Hepatocyte (in vitro differentiated cells): ENCODE measurements around the gene MINDY4. TPM values are rescaled to one million over a fixed set of nuclear protein-coding genes. Genes with fewer than 3 reads are reported as not detected.
"Not testable (repeated sequence)": the region's sequence is repeated elsewhere in the genome, so short reads cannot be mapped to it uniquely, and the experiment has no call there.

ENCODE experiments used
- DNase-seq: peaks from one replicate; pipeline ENCODE4 v3.0.0-alpha.2; 2016; ENCODE audit warnings: low spot score
- H2AFZ ChIP-seq: fragments of 200-600 bp; sonication (generic); 2 replicates; pipeline ENCODE4 v1.6.0; 2016; ENCODE audit warnings: antibody characterized with exemption, mild to moderate bottlenecking
- H3K27ac ChIP-seq: fragments of 200-600 bp; sonication (generic); 2 replicates; pipeline ENCODE4 v1.5.1; 2016; ENCODE audit warnings: mild to moderate bottlenecking
- H3K27me3 ChIP-seq: fragments of 200-600 bp; sonication (generic); 2 replicates; pipeline ENCODE4 v1.6.1; 2016
- H3K36me3 ChIP-seq: fragments of 200-600 bp; sonication (generic); replicated peaks from 2 replicates; pipeline ENCODE4 v1.5.1; 2016; ENCODE audit warnings: low read depth; ENCODE audit not compliant: insufficient read depth
- H3K4me1 ChIP-seq: fragments of 200-600 bp; sonication (generic); 2 replicates; pipeline ENCODE4 v1.5.1; 2016; ENCODE audit warnings: mild to moderate bottlenecking, moderate library complexity; ENCODE audit not compliant: insufficient read depth
- H3K4me2 ChIP-seq: fragments of 200-600 bp; sonication (generic); 2 replicates; pipeline ENCODE4 v1.6.0; 2016
- H3K4me3 ChIP-seq: fragments of 200-600 bp; sonication (generic); 2 replicates; pipeline ENCODE4 v1.5.1; 2016; ENCODE audit warnings: mild to moderate bottlenecking
- H3K79me2 ChIP-seq: fragments of 200-600 bp; sonication (generic); 2 replicates; pipeline ENCODE4 v1.6.0; 2017; ENCODE audit warnings: mild to moderate bottlenecking
- H3K9me2 ChIP-seq: fragments of 200-600 bp; sonication (generic); replicated peaks from 2 replicates; pipeline ENCODE4 v1.6.0; 2017; ENCODE audit warnings: mild to moderate bottlenecking; ENCODE audit not compliant: insufficient read depth
- H3K9me3 ChIP-seq: fragments of 200-600 bp; sonication (generic); 2 replicates; pipeline ENCODE4 v1.5.1; 2016; ENCODE audit warnings: low read depth, mild to moderate bottlenecking
- H4K20me1 ChIP-seq: fragments of 200-600 bp; sonication (generic); 2 replicates; pipeline ENCODE4 v1.6.0; 2016; ENCODE audit warnings: mild to moderate bottlenecking; ENCODE audit not compliant: insufficient read depth, poor library complexity, severe bottlenecking
- CTCF ChIP-seq: fragments of 200-600 bp; sonication (generic); IDR thresholded peaks from 2 replicates; pipeline ENCODE4 v1.5.1; 2016; ENCODE audit warnings: antibody characterized with exemption, mild to moderate bottlenecking; ENCODE audit not compliant: poor library complexity
- EZH2 ChIP-seq: fragments of 200-600 bp; sonication (generic); IDR thresholded peaks from 2 replicates; pipeline ENCODE4 v1.6.1; 2016; ENCODE audit warnings: antibody characterized with exemption, mild to moderate bottlenecking, borderline replicate concordance
- EZH2phosphoT487 ChIP-seq: fragments of 200-600 bp; sonication (generic); IDR thresholded peaks from one replicate; pipeline ENCODE4 v1.6.1; 2018; ENCODE audit warnings: antibody characterized with exemption, mild to moderate bottlenecking, low read depth, moderate library complexity; ENCODE audit not compliant: unreplicated experiment, severe bottlenecking
- WGBS: methylation state at CpG from one replicate; pipeline ENCODE4 v1.1.6; 2016; ENCODE audit warnings: low lambda C conversion rate; ENCODE audit errors: missing lambda C conversion rate; 5-methylcytosine and 5-hydroxymethylcytosine counted together
- polyA plus RNA-seq: library from polyadenylated mRNA; unstranded; fragments of >200 nt; fragmentation: Nextera tagmentation; extraction: Ambion mirVana; gene quantifications from 2 replicates; pipeline ENCODE4 v1.2.1, GENCODE V29; 2016
- total RNA-seq: library from RNA; depleted of rRNA; stranded (reverse); fragments of >200 nt; gene quantifications from 2 replicates; pipeline ENCODE4 v1.2.3, GENCODE V29; 2014

The MINDY4 gene
- total and polyA plus RNA-seq, 2 experiments from 2014 or later: 4.4 to 6.3 TPM

- Histone ChIP-seq H3K4me1 (no peaks in the 10 kb centered on the region), H3K9me2 (no peaks in the 10 kb centered on the region), H3K9me3 (no peaks in the 10 kb centered on the region), H3K36me3 (no peaks in the 10 kb centered on the region), H2AFZ (no peak overlapping the region), H3K4me2 (no peak overlapping the region), H3K27me3 (no peaks in the 10 kb centered on the region), H3K79me2 (no peaks in the 10 kb centered on the region), H3K4me3 (no peak overlapping the region), H3K27ac (no peak overlapping the region), H4K20me1 (no peaks in the 10 kb centered on the region)
- no peak for DNase-seq
- TF ChIP-seq CTCF: no peak
- TF ChIP-seq EZH2: no peak
- no peak for TF ChIP-seq EZH2phosphoT487
- 82% methylated on average over 5 of the region's 5 CpGs for WGBS
Observed at GRCh38 chr7:30831936-30832335, 60.7 kb downstream of the MINDY4 start.

GRCh38 chr7:30834017-30834674 is 62.9 kb downstream of the MINDY4 start:
- H3K4me3 ChIP-seq, H3K9me3 ChIP-seq, H3K9me2 ChIP-seq, H3K4me1 ChIP-seq, H3K27me3 ChIP-seq, H3K79me2 ChIP-seq, H3K27ac ChIP-seq, H2AFZ ChIP-seq, DNase-seq, H3K4me2 ChIP-seq, H4K20me1 ChIP-seq, H3K36me3 ChIP-seq: not testable (repeated sequence)
- WGBS: 100% methylated on average over 6 of the region's 6 CpGs

GRCh38 chr7:30835396-30835915 is 64.2 kb downstream of the MINDY4 start:
- Histone ChIP-seq H3K9me2 (no peaks in the 10 kb centered on the region), H2AFZ (no peak overlapping the region), H3K9me3 (no peaks in the 10 kb centered on the region), H3K27me3 (no peaks in the 10 kb centered on the region), H3K27ac (no peak overlapping the region), H3K4me1 (no peaks in the 10 kb centered on the region), H3K4me2 (no peak overlapping the region), H3K4me3 (no peak overlapping the region), H3K36me3 (no peaks in the 10 kb centered on the region), H3K79me2 (no peaks in the 10 kb centered on the region), H4K20me1 (no peaks in the 10 kb centered on the region)
- TF ChIP-seq EZH2: no peak
- no peak for TF ChIP-seq EZH2phosphoT487
- TF ChIP-seq CTCF: no peak
- DNase-seq: no peak
- WGBS: 94% methylated on average over 6 of the region's 6 CpGs

- H3K27me3 ChIP-seq: no peaks in the 10 kb centered on the region
- no peaks in the 10 kb centered on the region for H3K79me2 ChIP-seq
- no peaks in the 10 kb centered on the region for H4K20me1 ChIP-seq
- H3K36me3 ChIP-seq: no peaks in the 10 kb centered on the region
- H3K27ac ChIP-seq: no peak overlapping the region
- TF ChIP-seq CTCF (no peak), EZH2phosphoT487 (no peak), EZH2 (no peak)
- DNase-seq: no peak
- H2AFZ ChIP-seq: no peak overlapping the region
- H3K4me1 ChIP-seq: no peaks in the 10 kb centered on the region
- H3K4me2 ChIP-seq: no peak overlapping the region
- no peaks in the 10 kb centered on the region for H3K9me3 ChIP-seq
- no peaks in the 10 kb centered on the region for H3K9me2 ChIP-seq
- 86% methylated on average over 7 of the region's 7 CpGs for WGBS
- no peak overlapping the region for H3K4me3 ChIP-seq
Observed at GRCh38 chr7:30836991-30837390, 65.8 kb downstream of the MINDY4 start.
